Peyer's patch (tissue), 4 donors: Measurements from ENCODE around the gene CREB3L1. TPM values are rescaled to one million over a fixed set of nuclear protein-coding genes. Genes with fewer than 3 reads are reported as not detected.

Experiments
- DNase-seq, 3 donors: peaks; one replicate each; pipeline ENCODE4 v3.0.0-alpha.2; 2017 to 2019
- H3K27ac ChIP-seq, 4 donors: fragments of 200-600 bp; sonication (generic); one replicate each; pipeline ENCODE4 v1.5.1; 2016 to 2019
- H3K27me3 ChIP-seq, 2 donors: fragments of 200-600 bp; sonication (generic); one replicate each; pipeline ENCODE4 v1.5.1; 2019
- H3K36me3 ChIP-seq, 3 donors: fragments of 200-600 bp; sonication (generic); one replicate each; pipeline ENCODE4 v1.5.1; 2016 to 2019
- H3K4me1 ChIP-seq, 4 donors: fragments of 200-600 bp; sonication (generic); one replicate each; pipeline ENCODE4 v1.5.1; 2016 to 2019
- H3K4me3 ChIP-seq, 4 donors: fragments of 200-600 bp; sonication (generic); 1 replicate in 3 of 4; 2 replicates in 1 of 4; pipeline ENCODE4 v1.5.1; 2016 to 2019; ENCODE audit warnings: mild to moderate bottlenecking in 1 of 4
- H3K9me3 ChIP-seq, 4 donors: fragments of 200-600 bp; sonication (generic); one replicate each; pipeline ENCODE4 v1.5.1; 2016 to 2019; ENCODE audit warnings: mild to moderate bottlenecking in 1 of 4
- CTCF ChIP-seq, 6 experiments: fragments of 450-650 bp in 4 of 6; fragments of 200-600 bp in 2 of 6; sonication (generic) in 1 of 6; IDR thresholded peaks; one replicate each; pipeline ENCODE4 v1.5.1; 2017 to 2019; ENCODE audit warnings: antibody characterized with exemption in 6 of 6, mild to moderate bottlenecking in 3 of 6, moderate library complexity in 1 of 6
- POLR2A ChIP-seq, 2 donors: fragments of 450-650 bp; IDR thresholded peaks; one replicate each; pipeline ENCODE4 v1.5.1; 2017; ENCODE audit warnings: antibody characterized with exemption in 2 of 2, mild to moderate bottlenecking in 2 of 2, moderate library complexity in 2 of 2
- total RNA-seq, 4 donors: library from RNA; depleted of rRNA; stranded (reverse); fragments of >200 nt; gene quantifications; one replicate each; pipeline ENCODE4 v1.1.0, GENCODE V29; 2016

The CREB3L1 gene
- total RNA-seq = 10 to 100 TPM; 13.2 to 50.6 (median 30.3) TPM

- Histone ChIP-seq H3K27me3 (peaks cover 0 to 4% of the 10 kb centered on the region in 2 donors), H3K4me1 (peaks cover 0 to 59% (median 3%) of the 10 kb centered on the region in 4 donors), H3K27ac (peak within 1 kb of the TSS; percentile 46 to 84 (median 75)), H3K36me3 (no peaks in the 10 kb centered on the region), H3K9me3 (no peaks in the 10 kb centered on the region), H3K4me3 (peak within 1 kb of the TSS; percentile 34 to 77 (median 60))
- peak; percentile 58 to 76 for TF ChIP-seq POLR2A (IDR thresholded peaks at IDR 0.05)
- no peak for TF ChIP-seq CTCF (IDR thresholded peaks at IDR 0.05)
- peak in 2 of 3 donors; percentile 83 to 84 for DNase-seq
Observed at GRCh38 chr11:46277622-46278386, at the start of gene CREB3L1. Gene CREB3L1, plus strand, starts transcription at chr11:46277662. Its CDS starts 450 bp downstream, at chr11:46278112.

GRCh38 chr11:46229230-46229629 lies 48.2 kb upstream of the CREB3L1 start:
- no peak overlapping the region for H3K4me3 ChIP-seq
- peaks cover 0 to 7% (median 0%) of the 10 kb centered on the region in 4 donors for H3K9me3 ChIP-seq
- no peak for TF ChIP-seq CTCF (IDR thresholded peaks at IDR 0.05)
- TF ChIP-seq POLR2A (IDR thresholded peaks at IDR 0.05) = no peak
- no peak for DNase-seq
- H3K27ac ChIP-seq = no peak overlapping the region
- H3K27me3 ChIP-seq = no peaks in the 10 kb centered on the region
- H3K4me1 ChIP-seq = no peaks in the 10 kb centered on the region
- H3K36me3 ChIP-seq = no peaks in the 10 kb centered on the region

GRCh38 chr11:46234311-46234710 lies 43.2 kb upstream of the CREB3L1 start:
- H3K27me3 ChIP-seq = no peaks in the 10 kb centered on the region
- H3K27ac ChIP-seq = no peak overlapping the region
- no peak overlapping the region for H3K4me3 ChIP-seq
- DNase-seq = no peak
- H3K36me3 ChIP-seq = no peaks in the 10 kb centered on the region
- peaks cover 0 to 26% (median 10%) of the 10 kb centered on the region in 4 donors for H3K4me1 ChIP-seq
- peaks cover 0 to 7% (median 0%) of the 10 kb centered on the region in 4 donors for H3K9me3 ChIP-seq
- TF ChIP-seq POLR2A (IDR thresholded peaks at IDR 0.05) (no peak), CTCF (IDR thresholded peaks at IDR 0.05) (no peak)

- no peak for TF ChIP-seq CTCF (IDR thresholded peaks at IDR 0.05)
- TF ChIP-seq POLR2A (IDR thresholded peaks at IDR 0.05) = no peak
- H3K27me3 ChIP-seq = no peaks in the 10 kb centered on the region
- no peak overlapping the region for H3K4me3 ChIP-seq
- H3K4me1 ChIP-seq = peaks cover 0 to 31% (median 11%) of the 10 kb centered on the region in 4 donors
- H3K36me3 ChIP-seq = no peaks in the 10 kb centered on the region
- DNase-seq = no peak
- peaks cover 0 to 7% (median 0%) of the 10 kb centered on the region in 4 donors for H3K9me3 ChIP-seq
- H3K27ac ChIP-seq = no peak overlapping the region
Observed at GRCh38 chr11:46235777-46236688, 41.4 kb upstream of the CREB3L1 start.

- peak overlapping the region in 1 of 4 donors; percentile 86 for H3K27ac ChIP-seq
- no peak for DNase-seq
- peaks cover 0 to 31% (median 11%) of the 10 kb centered on the region in 4 donors for H3K4me1 ChIP-seq
- no peak overlapping the region for H3K4me3 ChIP-seq
- H3K36me3 ChIP-seq = no peaks in the 10 kb centered on the region
- no peaks in the 10 kb centered on the region for H3K27me3 ChIP-seq
- TF ChIP-seq POLR2A (IDR thresholded peaks at IDR 0.05) = no peak
- TF ChIP-seq CTCF (IDR thresholded peaks at IDR 0.05) = no peak
- H3K9me3 ChIP-seq = peaks cover 0 to 7% (median 0%) of the 10 kb centered on the region in 4 donors
Observed at GRCh38 chr11:46236918-46237247, 40.6 kb upstream of the CREB3L1 start.
